Measurements from ENCODE around the gene QPCTL. TPM values are rescaled to one million over a fixed set of nuclear protein-coding genes. Genes with fewer than 3 reads are reported as not detected.
"Not testable (repeated sequence)": the region's sequence is repeated elsewhere in the genome, so short reads cannot be mapped to it uniquely, and the experiment has no call there.

The QPCTL gene
- polyA plus RNA-seq, 1 experiment, result 6.7 TPM

DNA sequence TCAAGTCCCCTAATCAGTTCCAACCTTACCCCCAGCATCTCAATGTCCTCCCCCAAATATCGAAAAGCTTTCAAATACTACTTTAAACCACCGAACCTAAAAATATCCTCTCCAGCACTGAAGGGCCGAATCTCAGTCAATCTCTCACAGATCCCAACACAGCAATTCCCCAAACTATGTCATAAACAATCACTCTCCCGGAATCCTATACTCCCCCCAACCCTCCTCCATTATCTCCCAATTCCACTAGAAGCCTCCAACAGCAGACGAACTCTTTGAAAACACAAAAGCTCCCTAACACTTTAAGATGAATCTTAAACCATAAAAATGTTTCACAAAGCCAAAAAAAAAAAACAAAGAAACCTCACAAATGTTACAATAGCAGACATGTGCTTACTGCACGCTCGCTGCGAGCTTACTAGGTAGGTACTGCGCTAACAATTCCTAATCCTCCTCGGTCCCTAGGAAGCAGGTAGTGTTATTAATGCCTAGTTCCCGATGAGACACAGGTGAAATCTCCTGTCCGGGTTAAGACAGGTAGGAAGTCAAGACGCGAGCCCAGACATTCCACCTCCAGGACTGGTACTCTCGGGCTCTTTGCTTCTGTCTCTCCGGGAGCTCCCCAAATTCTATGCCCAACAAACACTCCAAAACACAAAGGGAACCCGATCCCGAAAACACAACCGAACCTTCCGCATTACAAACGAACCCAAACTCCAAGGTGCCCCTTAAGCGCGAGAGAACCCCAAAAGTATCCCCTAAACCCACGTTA, 24.1 kb downstream of the QPCTL start:
- CTCF ChIA-PET, result interaction anchor here (0.6 to 7.1 kb wide), 12 partner anchors 10 to 1491 kb away, joined by 3 to 53 read pairs (median 4); partner anchors contain the start of genes CCDC61, QPCTL, SIX5 and SNRPD2
- no peak for DNase-seq (ENCODE audit: low read depth, low spot score)

DNA sequence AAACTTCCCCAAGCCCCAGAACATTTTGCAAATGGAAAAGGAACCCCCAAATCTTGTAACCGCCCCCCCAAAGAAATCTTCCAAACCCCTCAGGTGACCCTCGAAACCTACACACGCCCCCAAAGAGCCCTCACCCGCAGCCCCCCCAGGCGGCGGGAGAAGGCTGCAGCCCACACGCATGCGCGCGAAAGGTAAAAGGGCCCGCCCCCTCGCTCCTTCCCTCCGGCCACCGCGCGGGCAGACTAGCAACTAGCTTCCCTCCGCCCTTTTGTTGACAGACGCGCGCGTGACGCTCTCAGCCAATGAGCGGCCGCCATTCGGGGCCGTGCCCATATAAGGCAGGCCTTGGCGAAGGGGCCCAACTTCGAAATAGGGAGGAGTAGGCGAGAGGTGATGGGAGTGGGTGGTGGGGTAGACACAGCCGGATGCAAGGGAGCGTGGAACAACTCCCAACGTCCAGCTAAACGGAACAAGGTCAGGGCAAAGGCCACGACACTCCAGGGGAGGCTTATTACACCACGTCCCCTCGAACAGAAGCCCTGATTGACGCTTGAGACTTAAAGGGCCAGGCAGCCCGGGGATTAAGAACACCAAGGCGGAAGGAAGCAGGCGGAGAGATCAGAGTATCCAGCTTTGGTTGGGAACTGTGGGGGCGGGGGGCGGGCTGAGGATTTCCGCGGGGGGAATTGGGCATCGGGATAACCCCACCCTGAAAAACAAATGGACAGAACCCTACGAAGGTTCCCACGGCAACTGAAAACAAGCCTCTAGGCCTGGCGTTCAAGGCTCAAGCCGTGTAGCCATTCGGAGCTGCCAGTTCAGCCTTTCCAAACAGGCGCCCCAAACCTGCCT, 24.9 kb downstream of the QPCTL start:
- Histone ChIP-seq H3K9me3 (ENCODE audit: control insufficient read depth, insufficient read depth, low read length) (no peaks in the 10 kb centered on the region; the same call in 1 of the 2 replicates), H3K27me3 (ENCODE audit: control insufficient read depth, insufficient read depth, low read length) (no peaks in the 10 kb centered on the region), H3K4me3 (ENCODE audit: low read depth, low read length) (peak overlapping the region; percentile 69), H3K27ac (ENCODE audit: low read depth, low read length) (peak overlapping the region; percentile 97)
- TF ChIP-seq, protein P1, sequence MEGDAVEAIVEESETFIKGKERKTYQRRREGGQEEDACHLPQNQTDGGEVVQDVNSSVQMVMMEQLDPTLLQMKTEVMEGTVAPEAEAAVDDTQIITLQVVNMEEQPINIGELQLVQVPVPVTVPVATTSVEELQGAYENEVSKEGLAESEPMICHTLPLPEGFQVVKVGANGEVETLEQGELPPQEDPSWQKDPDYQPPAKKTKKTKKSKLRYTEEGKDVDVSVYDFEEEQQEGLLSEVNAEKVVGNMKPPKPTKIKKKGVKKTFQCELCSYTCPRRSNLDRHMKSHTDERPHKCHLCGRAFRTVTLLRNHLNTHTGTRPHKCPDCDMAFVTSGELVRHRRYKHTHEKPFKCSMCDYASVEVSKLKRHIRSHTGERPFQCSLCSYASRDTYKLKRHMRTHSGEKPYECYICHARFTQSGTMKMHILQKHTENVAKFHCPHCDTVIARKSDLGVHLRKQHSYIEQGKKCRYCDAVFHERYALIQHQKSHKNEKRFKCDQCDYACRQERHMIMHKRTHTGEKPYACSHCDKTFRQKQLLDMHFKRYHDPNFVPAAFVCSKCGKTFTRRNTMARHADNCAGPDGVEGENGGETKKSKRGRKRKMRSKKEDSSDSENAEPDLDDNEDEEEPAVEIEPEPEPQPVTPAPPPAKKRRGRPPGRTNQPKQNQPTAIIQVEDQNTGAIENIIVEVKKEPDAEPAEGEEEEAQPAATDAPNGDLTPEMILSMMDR (IDR thresholded peaks at IDR 0.05; ENCODE audit: low read depth, low read length), result 0 out of 2 replicates have a peak, but pooled peaks have one; percentile 16
- ChIA-PET CTCF (interaction anchor here (0.5 to 7.1 kb wide), 11 partner anchors 14 to 341 kb away, joined by 3 to 53 read pairs (median 4); partner anchors contain the start of genes CCDC61, QPCTL, SIX5 and SNRPD2), POLR2A (interaction anchor here (0.5 to 2.3 kb wide), 18 partner anchors 10 to 1833 kb away, joined by 3 to 46 read pairs (median 5); partner anchors contain the start of genes DMPK, DMWD, FBXO46 and QPCTL)
- DNase-seq (ENCODE audit: low read depth, low spot score), result peak; percentile 97

More for the DNA sequence above, 24.1 kb downstream of the QPCTL start:
- POLR2A ChIA-PET, result interaction anchor here (0.6 to 2.3 kb wide), 16 partner anchors 11 to 1237 kb away, joined by 3 to 46 read pairs (median 6); partner anchors contain the start of genes DMPK, DMWD, FBXO46 and QPCTL
- Histone ChIP-seq H3K27me3 (ENCODE audit: control insufficient read depth, insufficient read depth, low read length) (no peaks in the 10 kb centered on the region), H3K9me3 (ENCODE audit: control insufficient read depth, insufficient read depth, low read length) (peaks cover 3% of the 10 kb centered on the region; the same call in 1 of the 2 replicates), H3K4me3 (ENCODE audit: low read depth, low read length) (peak overlapping the region; percentile 69), H3K27ac (ENCODE audit: low read depth, low read length) (peak overlapping the region; percentile 75)
- TF ChIP-seq, protein P1 (IDR thresholded peaks at IDR 0.05; ENCODE audit: low read depth, low read length), result no peak

DNA sequence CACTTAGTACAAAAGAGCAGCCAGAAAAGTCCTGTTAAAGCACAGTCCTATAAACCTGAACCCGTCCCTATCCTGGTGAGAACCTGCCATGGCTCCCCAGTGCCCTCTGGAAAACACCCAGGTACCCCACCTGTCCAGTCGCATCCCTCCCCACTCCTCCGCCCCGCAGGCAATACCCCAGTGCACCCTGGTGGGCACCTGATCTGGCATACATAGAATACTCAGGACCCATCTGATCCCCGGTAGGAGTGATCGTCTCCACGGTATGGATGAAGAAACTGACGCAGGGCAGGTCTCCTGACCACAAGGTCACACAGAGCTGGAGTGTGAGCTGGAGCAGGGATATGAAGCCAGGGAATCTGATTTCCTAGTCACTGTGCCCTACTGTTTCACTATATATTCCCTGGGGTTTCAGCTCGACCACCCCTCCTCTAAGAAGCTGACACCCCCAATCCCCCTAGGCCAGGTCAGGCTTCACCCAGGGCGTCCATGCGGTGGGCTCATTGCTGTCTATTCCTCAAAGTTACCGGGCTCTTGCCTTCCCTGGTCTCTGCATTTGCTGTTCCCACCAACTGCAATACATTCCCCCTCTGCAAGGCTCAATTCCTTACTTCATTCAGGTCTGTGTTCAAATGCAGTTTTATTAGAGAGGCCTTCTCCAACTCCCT, 25.7 kb downstream of the QPCTL start:
- H3K4me3 ChIP-seq (ENCODE audit: low read depth, low read length), result peak overlapping the region; percentile 63
- H3K27ac ChIP-seq (ENCODE audit: low read depth, low read length), result peak overlapping the region; percentile 97
- CTCF ChIA-PET, result interaction anchor here (0.5 to 7.1 kb wide), 3 partner anchors 25 to 342 kb away, joined by 3 to 53 read pairs (median 4); partner anchors contain the start of genes QPCTL and SNRPD2
- no peak for DNase-seq (ENCODE audit: low read depth, low spot score)
- H3K27me3 ChIP-seq (ENCODE audit: control insufficient read depth, insufficient read depth, low read length), result no peaks in the 10 kb centered on the region
- no peaks in the 10 kb centered on the region; the same call in 1 of the 2 replicates for H3K9me3 ChIP-seq (ENCODE audit: control insufficient read depth, insufficient read depth, low read length)
- TF ChIP-seq, protein P1 (IDR thresholded peaks at IDR 0.05; ENCODE audit: low read depth, low read length), result no peak
- POLR2A ChIA-PET, result interaction anchor here (0.5 to 2.3 kb wide), 9 partner anchors 9 to 1834 kb away, joined by 3 to 46 read pairs (median 6); partner anchors contain the start of genes DMWD, FBXO46, QPCTL and SIX5

DNA sequence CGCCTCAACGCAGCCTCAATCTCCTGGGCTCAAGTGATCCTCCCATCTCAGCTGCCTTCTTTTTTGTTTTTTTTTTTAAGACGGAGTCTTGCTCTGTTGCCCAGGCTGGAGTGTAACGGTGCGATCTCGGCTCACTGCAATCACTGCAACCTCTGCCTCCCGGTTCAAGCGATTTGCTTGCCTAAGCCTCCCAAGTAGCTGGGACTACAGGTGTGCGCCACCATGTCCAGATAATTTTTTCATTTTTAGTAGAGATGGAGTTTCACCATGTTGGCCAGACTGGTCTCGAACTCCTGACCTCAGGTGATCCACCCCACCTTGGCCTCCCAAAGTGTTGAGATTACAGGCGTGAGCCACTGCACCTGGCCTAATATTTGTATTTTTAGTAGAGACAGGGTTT, 27.6 kb downstream of the QPCTL start:
- POLR2A ChIA-PET; H3K9me3 ChIP-seq (ENCODE audit: control insufficient read depth, insufficient read depth, low read length); H3K27ac ChIP-seq (ENCODE audit: low read depth, low read length); H3K4me3 ChIP-seq (ENCODE audit: low read depth, low read length); DNase-seq (ENCODE audit: low read depth, low spot score); H3K27me3 ChIP-seq (ENCODE audit: control insufficient read depth, insufficient read depth, low read length): not testable (repeated sequence)
- CTCF ChIA-PET, result interaction anchor here (7.1 kb wide), 1 partner anchor 27 kb away, joined by 53 read pairs; the partner anchor contains the start of genes QPCTL and SNRPD2

DNA sequence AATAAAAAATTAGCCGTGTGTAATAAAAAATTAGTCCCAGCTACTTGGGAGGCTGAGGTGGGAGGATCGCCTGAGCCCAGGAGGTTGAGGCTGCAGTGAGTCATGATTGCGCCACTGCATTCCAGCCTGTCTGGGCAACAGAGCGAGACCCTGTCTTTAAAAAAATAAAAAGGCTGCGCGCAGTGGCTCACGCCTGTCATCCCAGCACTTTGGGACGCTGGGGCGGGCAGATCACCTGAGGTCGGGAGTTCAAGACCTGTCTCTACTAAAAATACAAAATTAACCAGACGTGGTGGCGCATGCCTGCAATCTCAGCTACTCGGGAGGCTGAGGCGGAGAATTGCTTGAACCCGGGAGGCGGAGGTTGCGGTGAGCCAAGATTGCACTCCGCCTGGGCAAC, 36.2 kb downstream of the QPCTL start:
- H3K9me3 ChIP-seq (ENCODE audit: control insufficient read depth, insufficient read depth, low read length); CTCF ChIA-PET; H3K4me3 ChIP-seq (ENCODE audit: low read depth, low read length); DNase-seq (ENCODE audit: low read depth, low spot score); POLR2A ChIA-PET; H3K27me3 ChIP-seq (ENCODE audit: control insufficient read depth, insufficient read depth, low read length); H3K27ac ChIP-seq (ENCODE audit: low read depth, low read length): not testable (repeated sequence)
